Sigmoid colon (tissue), 4 donors: Measurements from ENCODE around the gene POU2F3.

Source experiments
- POLR2A ChIP-seq, 2 donors: fragments of 450-650 bp; IDR thresholded peaks; one replicate each; pipeline ENCODE4 v1.6.1; 2016; ENCODE audit warnings: antibody characterized with exemption in 2 of 2, mild to moderate bottlenecking in 2 of 2, moderate library complexity in 2 of 2
- POLR2AphosphoS5 ChIP-seq, 4 donors: sonication (generic); formaldehyde crosslinking; IDR thresholded peaks; one replicate each; pipeline ENCODE4 v1.6.1; 2017; ENCODE audit warnings: antibody characterized with exemption in 4 of 4
- TF ChIP-seq, protein P1 (sequence below), 4 experiments: fragments of 450-650 bp in 3 of 4; fragments of 200-600 bp in 1 of 4; IDR thresholded peaks; one replicate each; pipeline ENCODE4 v1.5.1; 2016 to 2019; ENCODE audit warnings: antibody characterized with exemption in 4 of 4, mild to moderate bottlenecking in 3 of 4, moderate library complexity in 2 of 4

DNA sequence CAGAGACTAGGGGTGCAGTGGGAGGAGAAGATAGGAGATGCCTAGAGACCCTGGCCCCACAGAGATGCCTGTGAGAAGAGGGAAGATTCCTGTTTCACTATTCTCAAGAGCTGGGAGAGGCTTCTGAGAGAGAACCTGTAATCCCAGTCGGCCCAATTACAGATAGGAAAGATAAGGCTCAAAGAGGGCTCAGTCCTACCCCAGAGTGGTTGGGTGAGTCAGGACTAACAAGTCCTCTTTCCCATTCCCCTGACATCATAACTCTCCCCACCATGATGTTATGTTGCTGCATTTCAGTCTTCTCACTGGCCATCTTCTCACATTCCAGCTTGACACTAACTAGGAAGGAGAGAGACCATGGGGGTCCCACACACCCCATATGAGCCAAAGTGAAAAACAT lies 114.1 kb downstream of the POU2F3 start:
- TF ChIP-seq POLR2AphosphoS5 (IDR thresholded peaks at IDR 0.05) = no peak
- TF ChIP-seq POLR2A (IDR thresholded peaks at IDR 0.05) = no peak
- TF ChIP-seq, protein P1, sequence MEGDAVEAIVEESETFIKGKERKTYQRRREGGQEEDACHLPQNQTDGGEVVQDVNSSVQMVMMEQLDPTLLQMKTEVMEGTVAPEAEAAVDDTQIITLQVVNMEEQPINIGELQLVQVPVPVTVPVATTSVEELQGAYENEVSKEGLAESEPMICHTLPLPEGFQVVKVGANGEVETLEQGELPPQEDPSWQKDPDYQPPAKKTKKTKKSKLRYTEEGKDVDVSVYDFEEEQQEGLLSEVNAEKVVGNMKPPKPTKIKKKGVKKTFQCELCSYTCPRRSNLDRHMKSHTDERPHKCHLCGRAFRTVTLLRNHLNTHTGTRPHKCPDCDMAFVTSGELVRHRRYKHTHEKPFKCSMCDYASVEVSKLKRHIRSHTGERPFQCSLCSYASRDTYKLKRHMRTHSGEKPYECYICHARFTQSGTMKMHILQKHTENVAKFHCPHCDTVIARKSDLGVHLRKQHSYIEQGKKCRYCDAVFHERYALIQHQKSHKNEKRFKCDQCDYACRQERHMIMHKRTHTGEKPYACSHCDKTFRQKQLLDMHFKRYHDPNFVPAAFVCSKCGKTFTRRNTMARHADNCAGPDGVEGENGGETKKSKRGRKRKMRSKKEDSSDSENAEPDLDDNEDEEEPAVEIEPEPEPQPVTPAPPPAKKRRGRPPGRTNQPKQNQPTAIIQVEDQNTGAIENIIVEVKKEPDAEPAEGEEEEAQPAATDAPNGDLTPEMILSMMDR (IDR thresholded peaks at IDR 0.05) = no peak
